ENCODE data around the gene SDHAF4.

DNA sequence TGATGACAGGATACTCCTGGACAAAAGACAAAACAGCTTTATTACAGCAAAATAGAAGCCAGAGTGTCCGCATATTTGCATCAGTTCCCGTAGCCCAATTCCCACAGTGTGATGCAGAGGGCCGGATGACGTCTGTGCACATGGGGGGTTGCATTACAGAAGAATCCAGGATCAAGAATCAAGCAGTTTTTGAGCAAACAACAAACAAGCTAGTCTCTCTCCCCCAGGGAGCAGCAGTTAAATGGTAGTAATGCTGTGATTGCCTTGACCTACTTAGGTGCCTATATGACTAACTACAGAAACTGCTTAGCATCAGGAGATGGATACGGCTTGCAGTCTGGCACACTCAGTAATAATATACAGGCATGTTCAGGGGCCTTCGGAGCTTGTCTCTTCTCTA lies 3.2 kb upstream of the SDHAF4 start:
- no peak for TF ChIP-seq POLR2AphosphoS5 (IDR thresholded peaks at IDR 0.05)
- TF ChIP-seq, protein P1, sequence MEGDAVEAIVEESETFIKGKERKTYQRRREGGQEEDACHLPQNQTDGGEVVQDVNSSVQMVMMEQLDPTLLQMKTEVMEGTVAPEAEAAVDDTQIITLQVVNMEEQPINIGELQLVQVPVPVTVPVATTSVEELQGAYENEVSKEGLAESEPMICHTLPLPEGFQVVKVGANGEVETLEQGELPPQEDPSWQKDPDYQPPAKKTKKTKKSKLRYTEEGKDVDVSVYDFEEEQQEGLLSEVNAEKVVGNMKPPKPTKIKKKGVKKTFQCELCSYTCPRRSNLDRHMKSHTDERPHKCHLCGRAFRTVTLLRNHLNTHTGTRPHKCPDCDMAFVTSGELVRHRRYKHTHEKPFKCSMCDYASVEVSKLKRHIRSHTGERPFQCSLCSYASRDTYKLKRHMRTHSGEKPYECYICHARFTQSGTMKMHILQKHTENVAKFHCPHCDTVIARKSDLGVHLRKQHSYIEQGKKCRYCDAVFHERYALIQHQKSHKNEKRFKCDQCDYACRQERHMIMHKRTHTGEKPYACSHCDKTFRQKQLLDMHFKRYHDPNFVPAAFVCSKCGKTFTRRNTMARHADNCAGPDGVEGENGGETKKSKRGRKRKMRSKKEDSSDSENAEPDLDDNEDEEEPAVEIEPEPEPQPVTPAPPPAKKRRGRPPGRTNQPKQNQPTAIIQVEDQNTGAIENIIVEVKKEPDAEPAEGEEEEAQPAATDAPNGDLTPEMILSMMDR (IDR thresholded peaks at IDR 0.05): no peak

Measured in stomach (tissue), 4 donors.